T-helper 2 cell treated with Interferon-gamma antibody and Interleukin-4, amounts not matched to agents 5 μg/mL and 100 μg/mL, for 36 hours (primary cell): ENCODE measurements around the gene PCCA.
"Not testable (repeated sequence)": the region's sequence is repeated elsewhere in the genome, so short reads cannot be mapped to it uniquely, and the experiment has no call there.

Experiments
- DNase-seq: peaks from one replicate; pipeline ENCODE4 v3.0.0; 2021; ENCODE audit warnings: low spot score
- H3K27ac Mint-ChIP-seq: one replicate; pipeline ENCODE4 v1.8.0; 2021; ENCODE audit warnings: mild to moderate bottlenecking, mixed read lengths
- H3K27me3 Mint-ChIP-seq: one replicate; pipeline ENCODE4 v1.8.0; 2021; ENCODE audit warnings: low read depth, mixed read lengths
- H3K36me3 Mint-ChIP-seq: one replicate; pipeline ENCODE4 v1.8.0; 2021; ENCODE audit warnings: low read depth, mixed read lengths
- H3K4me1 Mint-ChIP-seq: one replicate; pipeline ENCODE4 v1.8.0; 2021; ENCODE audit warnings: low read depth, mixed read lengths
- H3K4me3 Mint-ChIP-seq: one replicate; pipeline ENCODE4 v1.8.0; 2022; ENCODE audit warnings: mild to moderate bottlenecking, moderate library complexity, mixed read lengths
- H3K9me3 Mint-ChIP-seq: one replicate; pipeline ENCODE4 v1.8.0; 2021; ENCODE audit warnings: mixed read lengths

The PCCA gene

GRCh38 chr13:100203696-100204367 is 114.9 kb downstream of the PCCA start:
- Mint-ChIP-seq H3K4me3 (peak overlapping the region; percentile 67), H3K4me1 (peaks cover 15% of the 10 kb centered on the region), H3K27ac (peak overlapping the region; percentile 63), H3K9me3 (peaks cover 6% of the 10 kb centered on the region), H3K36me3 (peaks cover 8% of the 10 kb centered on the region), H3K27me3 (peaks cover 3% of the 10 kb centered on the region)
- no peak for DNase-seq

GRCh38 chr13:100208002-100208401 is 119.1 kb downstream of the PCCA start:
- Mint-ChIP-seq H3K9me3 (peaks cover 3% of the 10 kb centered on the region), H3K27me3 (peaks cover 3% of the 10 kb centered on the region), H3K4me1 (peaks cover 15% of the 10 kb centered on the region), H3K27ac (no peak overlapping the region), H3K4me3 (no peak overlapping the region), H3K36me3 (peaks cover 3% of the 10 kb centered on the region)
- no peak for DNase-seq

GRCh38 chr13:100208626-100209025 is 119.7 kb downstream of the PCCA start:
- Mint-ChIP-seq H3K27ac (no peak overlapping the region), H3K4me1 (peaks cover 11% of the 10 kb centered on the region), H3K27me3 (peaks cover 3% of the 10 kb centered on the region), H3K4me3 (no peak overlapping the region), H3K9me3 (peaks cover 4% of the 10 kb centered on the region), H3K36me3 (no peaks in the 10 kb centered on the region)
- no peak for DNase-seq

- Mint-ChIP-seq H3K9me3 (peaks cover 4% of the 10 kb centered on the region), H3K27ac (no peak overlapping the region), H3K4me1 (peaks cover under 1% of the 10 kb centered on the region), H3K4me3 (no peak overlapping the region), H3K27me3 (peaks cover 3% of the 10 kb centered on the region), H3K36me3 (no peaks in the 10 kb centered on the region)
- no peak for DNase-seq
Observed at GRCh38 chr13:100209857-100210825, 121.2 kb downstream of the PCCA start.

- no peak overlapping the region for H3K4me3 Mint-ChIP-seq
- no peaks in the 10 kb centered on the region for H3K36me3 Mint-ChIP-seq
- no peak overlapping the region for H3K27ac Mint-ChIP-seq
- peaks cover 4% of the 10 kb centered on the region for H3K9me3 Mint-ChIP-seq
- no peaks in the 10 kb centered on the region for H3K27me3 Mint-ChIP-seq
- H3K4me1 Mint-ChIP-seq, result no peaks in the 10 kb centered on the region
- no peak for DNase-seq
Observed at GRCh38 chr13:100211016-100211710, 122.3 kb downstream of the PCCA start.

- no peak overlapping the region for H3K27ac Mint-ChIP-seq
- H3K36me3 Mint-ChIP-seq, result no peaks in the 10 kb centered on the region
- no peak overlapping the region for H3K4me3 Mint-ChIP-seq
- no peaks in the 10 kb centered on the region for H3K27me3 Mint-ChIP-seq
- DNase-seq, result no peak
- H3K4me1 Mint-ChIP-seq, result no peaks in the 10 kb centered on the region
- peaks cover 4% of the 10 kb centered on the region for H3K9me3 Mint-ChIP-seq
Observed at GRCh38 chr13:100212904-100213553, 124.1 kb downstream of the PCCA start.

- no peaks in the 10 kb centered on the region for H3K27me3 Mint-ChIP-seq
- no peak overlapping the region for H3K4me3 Mint-ChIP-seq
- no peaks in the 10 kb centered on the region for H3K4me1 Mint-ChIP-seq
- no peaks in the 10 kb centered on the region for H3K36me3 Mint-ChIP-seq
- no peak for DNase-seq
- peaks cover 4% of the 10 kb centered on the region for H3K9me3 Mint-ChIP-seq
- no peak overlapping the region for H3K27ac Mint-ChIP-seq
Observed at GRCh38 chr13:100213576-100213975, 124.7 kb downstream of the PCCA start.

- no peak overlapping the region for H3K27ac Mint-ChIP-seq
- H3K4me1 Mint-ChIP-seq, result no peaks in the 10 kb centered on the region
- peaks cover 4% of the 10 kb centered on the region for H3K9me3 Mint-ChIP-seq
- no peaks in the 10 kb centered on the region for H3K27me3 Mint-ChIP-seq
- no peaks in the 10 kb centered on the region for H3K36me3 Mint-ChIP-seq
- no peak for DNase-seq
- no peak overlapping the region for H3K4me3 Mint-ChIP-seq
Observed at GRCh38 chr13:100214886-100215285, 126.0 kb downstream of the PCCA start.

GRCh38 chr13:100221166-100221565 is 132.3 kb downstream of the PCCA start:
- no peak overlapping the region for H3K4me3 Mint-ChIP-seq
- no peak for DNase-seq

GRCh38 chr13:100223966-100224530 is 135.2 kb downstream of the PCCA start:
- DNase-seq, H3K27ac Mint-ChIP-seq, H3K4me1 Mint-ChIP-seq, H3K9me3 Mint-ChIP-seq, H3K27me3 Mint-ChIP-seq, H3K4me3 Mint-ChIP-seq, H3K36me3 Mint-ChIP-seq: not testable (repeated sequence)

More at GRCh38 chr13:100221166-100221565, 132.3 kb downstream of the PCCA start:
- Mint-ChIP-seq H3K27me3 (peaks cover 2% of the 10 kb centered on the region), H3K4me1 (no peaks in the 10 kb centered on the region), H3K9me3 (no peaks in the 10 kb centered on the region), H3K27ac (no peak overlapping the region), H3K36me3 (no peaks in the 10 kb centered on the region)

GRCh38 chr13:100229603-100230002 is 140.7 kb downstream of the PCCA start:
- no peaks in the 10 kb centered on the region for H3K9me3 Mint-ChIP-seq
- no peak overlapping the region for H3K27ac Mint-ChIP-seq
- peaks cover 10% of the 10 kb centered on the region for H3K27me3 Mint-ChIP-seq
- DNase-seq, result no peak
- H3K36me3 Mint-ChIP-seq, result no peaks in the 10 kb centered on the region
- H3K4me3 Mint-ChIP-seq, result no peak overlapping the region
- H3K4me1 Mint-ChIP-seq, result no peaks in the 10 kb centered on the region

- DNase-seq, result no peak
- H3K36me3 Mint-ChIP-seq, result no peaks in the 10 kb centered on the region
- H3K4me1 Mint-ChIP-seq, result peaks cover 5% of the 10 kb centered on the region
- H3K4me3 Mint-ChIP-seq, result no peak overlapping the region
- no peaks in the 10 kb centered on the region for H3K9me3 Mint-ChIP-seq
- no peak overlapping the region for H3K27ac Mint-ChIP-seq
- peaks cover 13% of the 10 kb centered on the region for H3K27me3 Mint-ChIP-seq
Observed at GRCh38 chr13:100230769-100231149, 141.9 kb downstream of the PCCA start.

GRCh38 chr13:100231176-100231575 is 142.3 kb downstream of the PCCA start:
- DNase-seq, result no peak
- Mint-ChIP-seq H3K4me3 (no peak overlapping the region), H3K27me3 (peaks cover 14% of the 10 kb centered on the region), H3K27ac (no peak overlapping the region), H3K36me3 (no peaks in the 10 kb centered on the region), H3K9me3 (no peaks in the 10 kb centered on the region), H3K4me1 (peaks cover 5% of the 10 kb centered on the region)
